GM21381 (cell line): ENCODE data around the gene AKAP8L.
"Not testable (repeated sequence)": the region's sequence is repeated elsewhere in the genome, so short reads cannot be mapped to it uniquely, and the experiment has no call there.

Experiments used
- ATAC-seq: cut with Tn5 transposase; IDR thresholded peaks from one replicate; pipeline ENCODE4 v1.9.1; 2021; ENCODE audit warnings: mild to moderate bottlenecking, moderate library complexity; ENCODE audit not compliant: unreplicated experiment

AKAP8L gene

GRCh38 chr19:15358918-15359317, 59.9 kb downstream of the AKAP8L start:
- no peak for ATAC-seq

GRCh38 chr19:15357906-15358305, 60.9 kb downstream of the AKAP8L start:
- ATAC-seq, result no peak

GRCh38 chr19:15354566-15355296, 64.1 kb downstream of the AKAP8L start:
- ATAC-seq, result no peak

GRCh38 chr19:15353908-15354307, 64.9 kb downstream of the AKAP8L start:
- no peak for ATAC-seq

GRCh38 chr19:15352535-15352934, 66.3 kb downstream of the AKAP8L start:
- not testable (repeated sequence) for ATAC-seq

- ATAC-seq, result not testable (repeated sequence)
Measured at GRCh38 chr19:15341328-15341727, 77.5 kb downstream of the AKAP8L start.

- no peak for ATAC-seq
Measured at GRCh38 chr19:15340086-15340485, 78.7 kb downstream of the AKAP8L start.

- no peak for ATAC-seq
Measured at GRCh38 chr19:15337202-15337601, 81.6 kb downstream of the AKAP8L start.

GRCh38 chr19:15335992-15336391, 82.8 kb downstream of the AKAP8L start:
- ATAC-seq, result not testable (repeated sequence)

GRCh38 chr19:15332311-15332996, 86.3 kb downstream of the AKAP8L start, which contains the start of gene BRD4:
Gene BRD4, minus strand, starts transcription at chr19:15332539. Its CDS starts 59,440 bp downstream, at chr19:15273099.
- ATAC-seq, result peak; percentile 40

GRCh38 chr19:15331419-15332310, 87.1 kb downstream of the AKAP8L start:
- ATAC-seq, result peak; percentile 39

GRCh38 chr19:15330801-15331418, 87.9 kb downstream of the AKAP8L start:
- no peak for ATAC-seq
